ENCODE data around the gene JUN. TPM values are rescaled to one million over a fixed set of nuclear protein-coding genes. Genes with fewer than 3 reads are reported as not detected.

The JUN gene
- total and polyA plus RNA-seq, 2 of the 4 experiments (the other 2 are of a cell fraction): 46.6 to 89.1 TPM

DNA sequence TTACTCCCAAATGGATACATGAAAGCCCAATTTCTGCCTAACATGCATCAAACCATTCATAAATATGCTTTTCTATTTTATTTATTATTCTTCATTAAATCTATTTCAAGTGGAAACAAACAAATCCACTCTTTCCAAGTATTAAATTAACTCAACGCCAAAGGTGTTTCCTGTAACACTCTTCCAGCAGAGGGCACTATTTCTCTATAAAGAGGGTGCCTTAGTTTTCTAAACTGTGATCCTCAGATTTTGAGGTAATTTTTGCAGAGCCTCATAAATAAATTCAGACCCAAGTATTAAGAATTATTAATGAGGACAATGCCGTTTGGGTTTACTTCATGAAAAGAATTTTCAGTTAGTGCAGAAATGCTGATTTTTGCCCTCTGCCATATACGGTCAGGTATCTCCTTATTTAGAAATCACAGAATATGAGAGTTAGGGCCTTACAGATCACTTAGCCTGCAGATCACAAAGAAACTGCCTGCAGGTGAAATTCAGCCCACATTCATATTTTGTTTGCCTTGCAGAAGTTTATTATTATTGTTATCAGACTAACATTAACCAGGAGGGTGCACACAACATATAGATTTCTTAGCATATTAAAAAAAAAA, 43.9 kb downstream of the JUN start:
- WGBS, 2 experiments (ENCODE audit: extremely low coverage in 2 of 2, insufficient read length in 1 of 2): no CpG with 5 or more reads among the region's 3 CpGs
- H3K79me1 ChIP-seq (ENCODE audit: low read depth in 1 of 2, low read length in 2 of 2): no peaks in the 10 kb centered on the region
- CTCF ChIA-PET: interaction anchor here (0.5 to 1.0 kb wide), 4 partner anchors 29 to 1040 kb away, joined by 3 to 4 read pairs (median 3); no protein-coding TSS in a partner anchor
- H3K56ac ChIP-seq (ENCODE audit: extremely low read depth, insufficient read depth, low read length): no peak overlapping the region
- H3K27ac ChIP-seq (ENCODE audit: insufficient read depth, low read length): no peak overlapping the region
- DNase-seq (peak; percentile 71), ATAC-seq (ENCODE audit: low read depth) (peak; percentile 64; the same call in 1 of the 2 replicates)
- no peak overlapping the region for H3K9ac ChIP-seq (ENCODE audit: low read depth, low read length)
- no peak overlapping the region for H2AK9ac ChIP-seq (replicated peaks; ENCODE audit: low read depth, low read length, poor library complexity)
- H2AK5ac ChIP-seq (ENCODE audit: low read depth, low read length): no peak overlapping the region
- no peaks in the 10 kb centered on the region for H3K27me3 ChIP-seq (ENCODE audit: control insufficient read depth, insufficient read depth, low read length)
- no peaks in the 10 kb centered on the region for H3K36me3 ChIP-seq (ENCODE audit: control insufficient read depth, insufficient read depth, low read length)
- no TSS peak for BruUV-seq (replicated peaks)
- in situ Hi-C loops (cut with MboI; ENCODE audit: low sequenced_read_pairs): loop anchor here (5.0 to 25.0 kb wide), 2 partner anchors 1017 to 1197 kb away; partner anchors contain the start of gene CYP2J2
- no peak overlapping the region for H2BK5ac ChIP-seq (ENCODE audit: low read depth, low read length, poor library complexity, severe bottlenecking)
- no peak overlapping the region for H2AFZ ChIP-seq (replicated peaks; ENCODE audit: low read length, poor library complexity)
- H3K14ac ChIP-seq (replicated peaks; ENCODE audit: low read depth, low read length): no peak overlapping the region
- no peak overlapping the region for H2BK20ac ChIP-seq (ENCODE audit: low read depth, low read length)
- H3K4me1 ChIP-seq (ENCODE audit: control insufficient read depth, insufficient read depth, low read length): no peaks in the 10 kb centered on the region
- no peak overlapping the region for H3K4ac ChIP-seq (ENCODE audit: low read depth, low read length)
- H3K18ac ChIP-seq (ENCODE audit: low read depth, low read length): no peak overlapping the region
- intact Hi-C loops (cut with micrococcal nuclease): loop anchor here (1.0 to 5.0 kb wide), 6 partner anchors 29 to 1019 kb away; no protein-coding TSS in a partner anchor
- POLR2A ChIA-PET (ENCODE audit: unreplicated experiment): no interaction called here
- no peak overlapping the region for H4K91ac ChIP-seq (ENCODE audit: insufficient read depth, low read depth, low read length)
- H4K5ac ChIP-seq (ENCODE audit: low read depth, low read length): no peak overlapping the region
- no peaks in the 10 kb centered on the region for H3K9me3 ChIP-seq (ENCODE audit: control insufficient read depth, insufficient read depth, low read length)
- no peak overlapping the region for H3K4me2 ChIP-seq (ENCODE audit: low read depth, low read length)
- no peak overlapping the region for H3K4me3 ChIP-seq (ENCODE audit: insufficient read depth, low read depth, low read length)
- no peak overlapping the region for H2BK15ac ChIP-seq (ENCODE audit: low read depth, low read length)
- dilution Hi-C loops (cut with HindIII; ENCODE audit: low sequenced_read_pairs, unreplicated experiment): loop anchor here (25.0 kb wide), 1 partner anchor 1022 kb away; no protein-coding TSS in a partner anchor
- no peak overlapping the region for H3K23ac ChIP-seq (ENCODE audit: low read depth, low read length)
- no peak for TF ChIP-seq RCOR1 (IDR thresholded peaks at IDR 0.05; ENCODE audit: insufficient replicate concordance, low read length)
- TF ChIP-seq SMC3 (IDR thresholded peaks at IDR 0.05; ENCODE audit: low read depth, low read length): peak; percentile 99
- TF ChIP-seq, protein P1, sequence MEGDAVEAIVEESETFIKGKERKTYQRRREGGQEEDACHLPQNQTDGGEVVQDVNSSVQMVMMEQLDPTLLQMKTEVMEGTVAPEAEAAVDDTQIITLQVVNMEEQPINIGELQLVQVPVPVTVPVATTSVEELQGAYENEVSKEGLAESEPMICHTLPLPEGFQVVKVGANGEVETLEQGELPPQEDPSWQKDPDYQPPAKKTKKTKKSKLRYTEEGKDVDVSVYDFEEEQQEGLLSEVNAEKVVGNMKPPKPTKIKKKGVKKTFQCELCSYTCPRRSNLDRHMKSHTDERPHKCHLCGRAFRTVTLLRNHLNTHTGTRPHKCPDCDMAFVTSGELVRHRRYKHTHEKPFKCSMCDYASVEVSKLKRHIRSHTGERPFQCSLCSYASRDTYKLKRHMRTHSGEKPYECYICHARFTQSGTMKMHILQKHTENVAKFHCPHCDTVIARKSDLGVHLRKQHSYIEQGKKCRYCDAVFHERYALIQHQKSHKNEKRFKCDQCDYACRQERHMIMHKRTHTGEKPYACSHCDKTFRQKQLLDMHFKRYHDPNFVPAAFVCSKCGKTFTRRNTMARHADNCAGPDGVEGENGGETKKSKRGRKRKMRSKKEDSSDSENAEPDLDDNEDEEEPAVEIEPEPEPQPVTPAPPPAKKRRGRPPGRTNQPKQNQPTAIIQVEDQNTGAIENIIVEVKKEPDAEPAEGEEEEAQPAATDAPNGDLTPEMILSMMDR (conservative IDR thresholded peaks at IDR 0.05; ENCODE audit: low read depth, low read length): peak; percentile 93
- TF ChIP-seq RAD21 (IDR thresholded peaks at IDR 0.05; ENCODE audit: low read length): peak; percentile 94
- 0 out of 2 replicates have a peak, but pooled peaks cover 3% of the 10 kb centered on the region for H3K9me1 ChIP-seq (ENCODE audit: insufficient read depth, low read length)
- no peaks in the 10 kb centered on the region for H4K20me1 ChIP-seq (ENCODE audit: insufficient read depth, low read length)
- H4K8ac ChIP-seq (ENCODE audit: low read depth in 2 of 2, low read length in 2 of 2): peak overlapping the region in 1 of 2 experiments; percentile 58; a peak in 1 of 4 replicates
- H2BK120ac ChIP-seq (ENCODE audit: low read depth, low read length): peak overlapping the region; percentile 30; the same call in 1 of the 2 replicates

Measured in IMR-90 (cell line).